GM12878 (cell line): ENCODE data around the gene CDC42BPB. TPM values are rescaled to one million over a fixed set of nuclear protein-coding genes. Genes with fewer than 3 reads are reported as not detected.

Source experiments
- ATAC-seq: fragments of 200-7000 bp; cut with Tn5 transposase; 3 replicates; pipeline ENCODE4 v1.9.1; 2020; ENCODE audit warnings: mild to moderate bottlenecking, moderate library complexity
- BruUV-seq: library from RNA; stranded (reverse); fragments of 400-500 nt; replicated peaks from 2 replicates; lab custom pipeline; 2021; lab: Mats Ljungman, UMichigan
- CTCF ChIA-PET: fragments of 300-600 bp; sonication (Branson Sonifier 250); formaldehyde crosslinking; extraction: SDS; loops from one replicate; lab custom pipeline; 2021; ENCODE audit warnings: inconsistent platforms; lab: Yijun Ruan, JAX
- POLR2A ChIA-PET: fragments of 350-600 bp; formaldehyde crosslinking; extraction: SDS; loops from one replicate; lab custom pipeline; 2021; ENCODE audit warnings: inconsistent platforms; lab: Charles Lee
- RAD21 ChIA-PET: fragments of 300-600 bp; sonication (Branson Sonifier 250); formaldehyde crosslinking; loops from one replicate; lab custom pipeline; 2023; ENCODE audit warnings: antibody characterized with exemption; ENCODE audit not compliant: unreplicated experiment; lab: Charles Lee
- SMC1A ChIA-PET: fragments of 300-600 bp; sonication (Branson Sonifier 250); formaldehyde crosslinking; loops from one replicate; lab custom pipeline; 2023; ENCODE audit not compliant: unreplicated experiment, uncharacterized antibody; lab: Charles Lee
- DNase-seq: peaks from one replicate; pipeline ENCODE4 v3.0.0-alpha.2; 2011; ENCODE audit warnings: low read depth, low spot score
- FAIRE-seq: peaks from 3 replicates; lab custom pipeline; 2011; peaks lifted over from hg19 to GRCh38; lab: Jason Lieb, UNC
- H2AFZ ChIP-seq: 2 replicates; pipeline ENCODE4 v1.6.0; 2011; ENCODE audit warnings: low read depth, low read length, control low read depth; ENCODE audit not compliant: control insufficient read depth
- H3K27ac ChIP-seq: 2 replicates; pipeline ENCODE4 v1.5.1; 2011; ENCODE audit warnings: control low read depth; ENCODE audit not compliant: control insufficient read depth, insufficient read depth
- H3K27me3 ChIP-seq, 2 experiments: replicated peaks in 1 of 2; 2 replicates each; pipeline versions ENCODE4 v1.6.0 to v1.6.1; 2011; ENCODE audit warnings: low read length in 1 of 2; ENCODE audit not compliant: control insufficient read depth in 2 of 2, insufficient read depth in 2 of 2
- H3K36me3 ChIP-seq, 2 experiments: 2 replicates each; pipeline ENCODE4 v1.5.1; 2011; ENCODE audit warnings: low read length in 1 of 2; ENCODE audit not compliant: control insufficient read depth in 2 of 2, insufficient read depth in 2 of 2
- H3K4me1 ChIP-seq: 2 replicates; pipeline ENCODE4 v1.6.1; 2011; ENCODE audit warnings: mild to moderate bottlenecking, low read length, moderate library complexity, mixed read lengths; ENCODE audit not compliant: control insufficient read depth, insufficient read depth
- H3K4me2 ChIP-seq: 2 replicates; pipeline ENCODE4 v1.6.0; 2011; ENCODE audit warnings: control low read depth; ENCODE audit not compliant: control insufficient read depth, insufficient read depth
- H3K4me3 ChIP-seq: fragments of 200-600 bp; sonication (generic); 2 replicates; pipeline ENCODE4 v1.5.1; 2016
- H3K79me2 ChIP-seq: 2 replicates; pipeline ENCODE4 v1.6.0; 2011; ENCODE audit warnings: low read length; ENCODE audit not compliant: control insufficient read depth, insufficient read depth
- H3K9ac ChIP-seq: 2 replicates; pipeline ENCODE4 v1.8.0; 2011; ENCODE audit warnings: low read length, control low read depth, mixed read lengths; ENCODE audit not compliant: control insufficient read depth, insufficient read depth
- H3K9me3 ChIP-seq: replicated peaks from 3 replicates; pipeline ENCODE4 v1.5.1; 2011; ENCODE audit warnings: mild to moderate bottlenecking, low read length; ENCODE audit not compliant: control insufficient read depth, insufficient read depth
- H4K20me1 ChIP-seq: 2 replicates; pipeline ENCODE4 v1.6.0; 2011; ENCODE audit not compliant: control insufficient read depth, insufficient read depth
- CBX5 ChIP-seq: sonication (generic); IDR thresholded peaks from 2 replicates; pipeline ENCODE4 v1.6.1; 2016; ENCODE audit warnings: low read depth, moderate library complexity, mild to moderate bottlenecking, inconsistent platforms
- EZH2 ChIP-seq: IDR thresholded peaks from 2 replicates; pipeline ENCODE4 v1.6.1; 2012; ENCODE audit warnings: low read depth, mild to moderate bottlenecking, control low read depth, inconsistent platforms, low read length, borderline replicate concordance; ENCODE audit not compliant: control insufficient read depth
- FOXK2 ChIP-seq: fragments of 450-650 bp; IDR thresholded peaks from 2 replicates; pipeline ENCODE4 v1.6.1; 2017; ENCODE audit warnings: mild to moderate bottlenecking, moderate library complexity
- HDAC2 ChIP-seq: fragments of 200-600 bp; sonication (generic); IDR thresholded peaks from 2 replicates; pipeline ENCODE4 v1.6.1; 2017
- MEF2A ChIP-seq: IDR thresholded peaks from 2 replicates; pipeline ENCODE4 v1.6.1; 2011; ENCODE audit warnings: low read depth, mild to moderate bottlenecking, low read length, moderate library complexity; ENCODE audit not compliant: insufficient read depth
- MEF2B ChIP-seq: fragments of 450-650 bp; IDR thresholded peaks from 2 replicates; pipeline ENCODE4 v1.6.1; 2018; ENCODE audit warnings: mild to moderate bottlenecking, moderate library complexity; ENCODE audit not compliant: partially characterized antibody, poor library complexity, severe bottlenecking
- NR2C2 ChIP-seq: IDR thresholded peaks from 2 replicates; pipeline ENCODE4 v1.6.1; 2011; ENCODE audit warnings: borderline replicate concordance, low read depth; ENCODE audit not compliant: control insufficient read depth, insufficient read length
- RELA ChIP-seq: fragments of 450-650 bp; IDR thresholded peaks from 2 replicates; pipeline ENCODE4 v1.8.0; 2014; ENCODE audit warnings: borderline replicate concordance; ENCODE audit not compliant: partially characterized antibody
- RFX5 ChIP-seq: IDR thresholded peaks from 2 replicates; pipeline ENCODE4 v1.6.1; 2011; ENCODE audit warnings: low read depth, low read length, improper control_type of control experiment
- WGBS: methylation state at CpG from one replicate; pipeline ENCODE4 v1.1.6; 2016; ENCODE audit warnings: low lambda C conversion rate; ENCODE audit not compliant: insufficient replicate concordance, insufficient coverage; ENCODE audit errors: missing lambda C conversion rate; 5-methylcytosine and 5-hydroxymethylcytosine counted together
- in situ Hi-C: fragments of 300-500 bp; cut with MboI; formaldehyde crosslinking; loops from 9 replicates; pipeline ENCODE4 v1.14.3; 2018; ENCODE audit warnings: mixed read lengths
- intact Hi-C: fragments of 100-400 bp; cut with micrococcal nuclease; formaldehyde crosslinking; loops from one replicate; pipeline ENCODE4 v1.14.2; 2022; ENCODE audit not compliant: unreplicated experiment
- polyA plus RNA-seq, 11 experiments: library from polyadenylated mRNA; depleted of rRNA in 4 of 11; unstranded in 6 of 11; stranded (reverse) in 5 of 11; fragments of >200 nt; fragmentation: Nextera tagmentation in 4 of 11; fragmentation: Illumina TruSeq in 1 of 11; extraction: Ambion mirVana in 4 of 11; extraction: Trizol in 1 of 11; gene quantifications; 1 replicate in 1 of 11; 2 replicates in 10 of 11; pipeline versions ENCODE4 v1.2.1 to v1.2.3, GENCODE V29; 2011 to 2016; ENCODE audit warnings: inconsistent platforms in 2 of 11, missing spikeins in 2 of 11, low read depth in 1 of 11
- total RNA-seq, 4 experiments: library from RNA; depleted of rRNA in 3 of 4; stranded (reverse); fragments of >200 nt in 3 of 4; fragmentation: Illumina TruSeq in 1 of 4; extraction: Trizol in 1 of 4; gene quantifications; 2 replicates each; pipeline versions ENCODE4 v1.2.1 to v1.2.3, GENCODE V29; 2013 to 2021
- TF ChIP-seq, protein P1 (sequence below): IDR thresholded peaks from 2 replicates; pipeline ENCODE4 v1.6.1; 2011; ENCODE audit warnings: low read depth, mild to moderate bottlenecking, low read length, moderate library complexity, borderline replicate concordance; ENCODE audit errors: extremely low read depth
- TF ChIP-seq, protein P2 (sequence below): fragments of 150-350 bp; IDR thresholded peaks from 2 replicates; pipeline ENCODE4 v1.6.1; 2016; ENCODE audit warnings: low read depth, low read length
- TF ChIP-seq, protein P3 (sequence below): fragments of 450-650 bp; formaldehyde crosslinking; IDR thresholded peaks from 2 replicates; pipeline ENCODE4 v1.4.0; 2022; ENCODE audit warnings: mild to moderate bottlenecking, moderate library complexity

Gene CDC42BPB
- total and polyA plus RNA-seq, 10 of the 15 experiments (the other 5 are each of a cell fraction or from before 2014, with no cell fraction given): 0.42 to 22.1 (median 13.3) TPM

DNA sequence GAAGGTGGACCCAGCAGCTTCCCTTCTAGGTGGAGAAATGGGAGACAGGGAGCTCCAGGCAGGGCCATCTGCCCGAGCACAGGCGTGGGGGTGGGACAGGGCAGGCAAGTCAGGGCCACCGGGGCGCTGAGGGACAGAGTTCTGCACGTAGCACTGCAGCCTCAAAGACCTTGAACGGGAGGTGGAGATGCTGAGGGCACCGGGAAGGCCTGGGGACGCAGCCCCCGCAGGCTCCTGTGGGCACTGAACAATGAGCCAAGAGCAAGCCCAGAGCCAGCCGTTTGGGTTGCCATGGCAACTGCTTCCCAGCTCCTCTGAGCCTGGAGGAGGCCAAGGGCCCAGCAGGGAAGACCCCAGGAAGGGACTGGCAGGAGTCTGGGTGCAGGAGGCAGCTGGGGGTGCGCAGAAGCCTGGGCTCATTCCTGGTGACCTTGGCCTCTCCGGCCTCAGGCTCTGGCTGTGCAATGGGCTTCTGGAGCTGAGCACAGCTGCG, 30.0 kb upstream of the CDC42BPB start (continued):
- TF ChIP-seq MEF2B (no peak), HDAC2 (no peak), EZH2 (no peak), MEF2A (no peak), RELA (no peak), FOXK2 (no peak), CBX5 (no peak)
- TF ChIP-seq, protein P1, sequence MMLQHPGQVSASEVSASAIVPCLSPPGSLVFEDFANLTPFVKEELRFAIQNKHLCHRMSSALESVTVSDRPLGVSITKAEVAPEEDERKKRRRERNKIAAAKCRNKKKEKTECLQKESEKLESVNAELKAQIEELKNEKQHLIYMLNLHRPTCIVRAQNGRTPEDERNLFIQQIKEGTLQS: no peak

DNA sequence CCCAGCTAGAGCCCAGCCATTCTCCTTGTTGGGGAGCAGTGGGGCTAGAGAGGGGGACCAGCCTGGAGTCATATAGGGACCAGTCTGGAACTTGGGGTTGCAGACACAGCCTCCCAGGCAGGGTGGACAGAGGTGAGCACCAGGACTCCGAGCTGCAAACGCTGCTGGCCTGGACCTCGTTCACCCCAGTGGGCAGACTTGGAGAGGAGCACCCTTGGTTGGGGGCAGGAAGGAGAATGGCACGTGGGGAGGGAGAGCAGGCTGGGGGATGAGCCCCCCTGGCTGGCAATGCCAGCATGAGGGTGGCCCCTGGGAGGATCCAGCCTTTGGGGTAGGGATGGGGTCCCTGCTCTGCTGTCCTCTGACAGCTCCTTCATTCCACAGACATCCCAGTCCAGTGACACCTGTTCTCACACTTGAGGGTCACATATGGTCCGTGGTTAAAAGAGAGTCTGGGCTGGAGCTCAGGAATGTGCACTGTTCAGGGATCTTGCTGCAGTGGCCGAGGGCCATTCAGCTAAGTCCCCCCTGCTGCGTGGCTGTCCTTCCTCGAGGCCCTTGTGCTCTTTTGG, 29.5 kb upstream of the CDC42BPB start:
- H3K36me3 ChIP-seq: no peaks in the 10 kb centered on the region
- H3K4me2 ChIP-seq: no peak overlapping the region
- POLR2A ChIA-PET: interaction anchor here (0.5 kb wide), 1 partner anchor 62 kb away, joined by 3 read pairs; no protein-coding TSS in a partner anchor
- peaks cover 0 to 2% of the 10 kb centered on the region in 2 experiments; a peak in 2 of 4 replicates for H3K27me3 ChIP-seq
- H3K4me3 ChIP-seq: no peak overlapping the region
- no peaks in the 10 kb centered on the region for H3K79me2 ChIP-seq
- SMC1A ChIA-PET: interaction anchor here (0.7 to 1.1 kb wide), 3 partner anchors 14 to 97 kb away, joined by 3 read pairs; no protein-coding TSS in a partner anchor
- no peak overlapping the region for H3K9ac ChIP-seq
- no peak overlapping the region for H3K27ac ChIP-seq
- H2AFZ ChIP-seq: no peak overlapping the region
- peaks cover 8% of the 10 kb centered on the region for H3K4me1 ChIP-seq
- H4K20me1 ChIP-seq: no peaks in the 10 kb centered on the region
- CTCF ChIA-PET: interaction anchor here (1.0 to 2.8 kb wide), 3 partner anchors 8 to 393 kb away, joined by 3 to 12 read pairs (median 4); no protein-coding TSS in a partner anchor
- 28% methylated on average over 8 of the region's 8 CpGs for WGBS
- DNase-seq (no peak), ATAC-seq (no peak), FAIRE-seq (no peak)
- RAD21 ChIA-PET: interaction anchor here (0.9 to 1.0 kb wide), 2 partner anchors 18 to 102 kb away, joined by 3 read pairs; no protein-coding TSS in a partner anchor
- no peaks in the 10 kb centered on the region for H3K9me3 ChIP-seq
- intact Hi-C loops (no loop called here), in situ Hi-C loops (no loop called here)
- BruUV-seq: no TSS peak
- TF ChIP-seq NR2C2: no peak
- no peak for TF ChIP-seq RFX5
- TF ChIP-seq, protein P2, sequence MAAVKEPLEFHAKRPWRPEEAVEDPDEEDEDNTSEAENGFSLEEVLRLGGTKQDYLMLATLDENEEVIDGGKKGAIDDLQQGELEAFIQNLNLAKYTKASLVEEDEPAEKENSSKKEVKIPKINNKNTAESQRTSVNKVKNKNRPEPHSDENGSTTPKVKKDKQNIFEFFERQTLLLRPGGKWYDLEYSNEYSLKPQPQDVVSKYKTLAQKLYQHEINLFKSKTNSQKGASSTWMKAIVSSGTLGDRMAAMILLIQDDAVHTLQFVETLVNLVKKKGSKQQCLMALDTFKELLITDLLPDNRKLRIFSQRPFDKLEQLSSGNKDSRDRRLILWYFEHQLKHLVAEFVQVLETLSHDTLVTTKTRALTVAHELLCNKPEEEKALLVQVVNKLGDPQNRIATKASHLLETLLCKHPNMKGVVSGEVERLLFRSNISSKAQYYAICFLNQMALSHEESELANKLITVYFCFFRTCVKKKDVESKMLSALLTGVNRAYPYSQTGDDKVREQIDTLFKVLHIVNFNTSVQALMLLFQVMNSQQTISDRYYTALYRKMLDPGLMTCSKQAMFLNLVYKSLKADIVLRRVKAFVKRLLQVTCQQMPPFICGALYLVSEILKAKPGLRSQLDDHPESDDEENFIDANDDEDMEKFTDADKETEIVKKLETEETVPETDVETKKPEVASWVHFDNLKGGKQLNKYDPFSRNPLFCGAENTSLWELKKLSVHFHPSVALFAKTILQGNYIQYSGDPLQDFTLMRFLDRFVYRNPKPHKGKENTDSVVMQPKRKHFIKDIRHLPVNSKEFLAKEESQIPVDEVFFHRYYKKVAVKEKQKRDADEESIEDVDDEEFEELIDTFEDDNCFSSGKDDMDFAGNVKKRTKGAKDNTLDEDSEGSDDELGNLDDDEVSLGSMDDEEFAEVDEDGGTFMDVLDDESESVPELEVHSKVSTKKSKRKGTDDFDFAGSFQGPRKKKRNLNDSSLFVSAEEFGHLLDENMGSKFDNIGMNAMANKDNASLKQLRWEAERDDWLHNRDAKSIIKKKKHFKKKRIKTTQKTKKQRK: no peak
- TF ChIP-seq RELA: no peak
- TF ChIP-seq, protein P3, sequence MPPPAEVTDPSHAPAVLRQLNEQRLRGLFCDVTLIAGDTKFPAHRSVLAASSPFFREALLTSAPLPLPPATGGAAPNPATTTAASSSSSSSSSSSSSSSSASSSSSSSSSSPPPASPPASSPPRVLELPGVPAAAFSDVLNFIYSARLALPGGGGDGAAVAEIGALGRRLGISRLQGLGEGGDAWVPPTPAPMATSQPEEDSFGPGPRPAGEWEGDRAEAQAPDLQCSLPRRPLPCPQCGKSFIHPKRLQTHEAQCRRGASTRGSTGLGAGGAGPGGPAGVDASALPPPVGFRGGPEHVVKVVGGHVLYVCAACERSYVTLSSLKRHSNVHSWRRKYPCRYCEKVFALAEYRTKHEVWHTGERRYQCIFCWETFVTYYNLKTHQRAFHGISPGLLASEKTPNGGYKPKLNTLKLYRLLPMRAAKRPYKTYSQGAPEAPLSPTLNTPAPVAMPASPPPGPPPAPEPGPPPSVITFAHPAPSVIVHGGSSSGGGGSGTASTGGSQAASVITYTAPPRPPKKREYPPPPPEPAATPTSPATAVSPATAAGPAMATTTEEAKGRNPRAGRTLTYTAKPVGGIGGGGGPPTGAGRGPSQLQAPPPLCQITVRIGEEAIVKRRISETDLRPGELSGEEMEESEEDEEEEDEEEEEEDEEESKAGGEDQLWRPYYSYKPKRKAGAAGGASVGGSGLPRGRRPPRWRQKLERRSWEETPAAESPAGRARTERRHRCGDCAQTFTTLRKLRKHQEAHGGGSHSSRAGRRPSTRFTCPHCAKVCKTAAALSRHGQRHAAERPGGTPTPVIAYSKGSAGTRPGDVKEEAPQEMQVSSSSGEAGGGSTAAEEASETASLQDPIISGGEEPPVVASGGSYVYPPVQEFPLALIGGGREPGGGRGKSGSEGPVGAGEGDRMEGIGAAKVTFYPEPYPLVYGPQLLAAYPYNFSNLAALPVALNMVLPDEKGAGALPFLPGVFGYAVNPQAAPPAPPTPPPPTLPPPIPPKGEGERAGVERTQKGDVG: no peak
